Measurements from ENCODE around the gene PACS1.

PACS1 gene

DNA sequence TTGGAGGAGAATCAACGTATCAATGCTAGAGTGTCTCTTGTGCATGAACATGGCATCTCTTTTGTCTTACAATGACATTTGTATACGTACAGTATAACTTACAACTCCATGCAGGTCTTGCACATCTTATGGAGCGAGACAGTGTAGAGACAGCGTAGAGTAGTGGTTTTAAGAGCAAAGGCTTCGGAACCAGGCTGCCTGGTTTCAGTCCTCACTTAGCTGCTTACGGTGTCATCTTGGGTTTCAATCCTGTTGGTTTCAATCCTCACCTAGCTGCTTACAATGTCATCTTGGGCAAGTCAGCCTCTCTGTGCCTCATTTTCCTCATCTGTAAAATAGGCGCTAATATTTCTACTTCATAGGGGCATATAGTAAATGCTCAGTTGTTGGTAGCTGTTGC, 98.2 kb downstream of the PACS1 start:
- no peak for TF ChIP-seq ZNF274 (IDR thresholded peaks at IDR 0.05; ENCODE audit: low read depth, low read length)

DNA sequence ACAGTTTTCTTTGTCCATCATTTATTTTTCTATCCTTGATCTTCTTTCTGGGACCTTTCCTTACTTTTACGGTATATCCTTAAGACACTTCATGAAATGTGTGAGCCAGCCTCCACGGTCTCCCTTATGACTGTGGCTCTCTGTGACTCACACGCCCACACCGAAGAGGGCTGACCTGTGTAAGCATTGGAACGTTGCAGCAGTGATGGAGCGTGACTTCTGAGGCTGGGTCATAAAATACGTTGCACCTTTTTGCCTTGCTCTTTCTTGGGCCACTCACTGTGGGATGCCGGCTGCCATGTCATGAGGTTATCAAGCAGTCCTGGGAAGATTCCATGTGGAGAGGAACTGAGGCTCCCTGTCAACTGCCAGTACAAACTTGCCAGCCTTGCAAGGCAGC, 102.1 kb downstream of the PACS1 start:
- H3K4me3 ChIP-seq (ENCODE audit: low read length): no peak overlapping the region
- TF ChIP-seq ZNF274 (IDR thresholded peaks at IDR 0.05; ENCODE audit: low read depth, low read length): no peak

More for the DNA sequence above, 98.2 kb downstream of the PACS1 start:
- H3K4me3 ChIP-seq (ENCODE audit: low read length): no peak overlapping the region

DNA sequence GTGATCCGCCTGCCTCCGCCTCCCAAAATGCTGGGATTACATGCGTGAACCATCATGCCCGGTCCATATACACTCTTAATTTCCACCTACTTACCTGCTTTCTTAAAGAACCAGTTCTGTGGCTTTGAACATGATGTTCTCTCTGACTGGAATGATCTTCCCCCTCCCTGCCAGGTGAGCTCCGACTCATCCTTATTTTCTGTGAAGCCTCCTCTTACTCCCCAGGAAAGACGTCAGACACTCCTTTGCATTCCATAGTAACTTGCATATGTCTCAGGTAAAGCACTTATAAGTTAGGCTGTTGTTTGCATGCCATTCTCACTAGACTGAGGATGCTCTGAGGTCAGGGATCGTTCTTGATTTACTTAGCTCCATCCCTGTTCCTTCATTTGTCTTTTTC, 106.6 kb downstream of the PACS1 start:
- TF ChIP-seq ZNF274 (IDR thresholded peaks at IDR 0.05; ENCODE audit: low read depth, low read length): no peak

DNA sequence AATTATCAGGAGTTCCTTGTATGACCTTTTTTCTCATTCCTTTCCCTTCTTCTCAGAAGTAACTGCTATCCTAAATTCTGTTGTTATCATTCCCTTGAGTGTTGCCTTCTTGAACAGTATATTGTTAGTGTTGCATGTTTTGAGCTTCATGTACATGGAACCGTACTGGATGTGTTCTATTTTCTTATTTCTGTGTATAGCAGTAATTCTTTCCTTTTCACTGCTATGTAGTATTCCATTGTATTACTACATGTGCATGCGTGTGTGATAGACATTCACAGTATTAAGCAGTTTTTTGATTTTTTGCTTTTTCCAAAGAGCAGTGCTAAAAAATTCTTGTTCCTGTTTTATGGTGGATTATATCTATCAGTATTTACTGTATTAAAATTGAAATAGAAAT, 108.1 kb downstream of the PACS1 start:
- no peak overlapping the region for H3K4me3 ChIP-seq (ENCODE audit: low read length)
- TF ChIP-seq ZNF274 (IDR thresholded peaks at IDR 0.05; ENCODE audit: low read depth, low read length): no peak

More for the DNA sequence above, 106.6 kb downstream of the PACS1 start:
- no peak overlapping the region for H3K4me3 ChIP-seq (ENCODE audit: low read length)

DNA sequence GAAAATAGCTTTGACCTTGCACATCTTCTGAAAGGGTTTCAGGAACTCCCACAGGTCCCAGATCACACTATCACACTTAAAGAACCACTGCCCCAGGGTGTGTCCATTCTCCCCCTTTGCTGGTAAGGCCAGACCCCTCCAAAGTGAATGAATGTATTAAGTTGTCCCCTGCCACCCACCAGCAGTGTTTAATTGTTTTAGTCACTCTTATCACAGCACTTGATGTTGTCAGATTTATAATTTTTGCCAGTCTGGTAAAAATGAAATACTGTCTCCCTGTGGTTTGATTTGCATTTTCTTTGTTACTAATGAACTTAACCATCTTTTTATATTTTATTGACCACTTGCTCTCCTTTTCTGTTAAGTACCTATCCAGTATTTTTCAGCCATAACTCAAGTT, 108.8 kb downstream of the PACS1 start:
- no peak for TF ChIP-seq ZNF274 (IDR thresholded peaks at IDR 0.05; ENCODE audit: low read depth, low read length)

DNA sequence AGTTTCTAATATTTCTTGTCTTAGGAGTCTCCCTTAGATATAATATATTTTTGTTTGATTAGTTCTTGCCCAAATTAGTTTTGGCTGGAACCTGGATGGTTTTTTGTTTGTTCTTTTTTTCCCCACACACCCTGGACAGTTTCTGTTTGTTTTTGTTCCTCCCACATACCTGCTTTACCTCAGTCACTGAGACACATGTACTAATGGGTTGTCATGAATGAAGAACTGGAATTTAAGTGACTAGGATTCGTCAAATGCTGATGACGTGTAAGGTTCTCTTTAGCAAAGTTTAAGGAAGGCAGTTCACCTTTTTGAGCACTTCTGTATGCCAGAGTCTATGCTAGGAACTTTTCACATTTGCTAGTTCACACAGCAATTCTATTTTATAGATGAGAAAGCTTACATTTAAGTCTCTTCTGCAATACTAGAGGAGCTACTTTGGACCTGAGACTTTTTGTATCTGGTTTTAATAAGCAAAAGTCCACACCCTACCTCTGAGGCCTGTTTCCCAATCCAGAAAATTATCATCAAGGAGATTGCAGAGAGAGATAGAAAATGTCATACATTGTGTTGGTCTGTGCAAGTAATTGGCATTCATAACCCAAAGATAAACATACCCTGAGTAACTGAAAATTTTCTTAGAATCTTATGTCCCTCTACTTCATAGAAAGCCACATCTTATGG, 111.7 kb downstream of the PACS1 start:
- TF ChIP-seq ZNF274 (IDR thresholded peaks at IDR 0.05; ENCODE audit: low read depth, low read length): no peak
- no peak overlapping the region for H3K4me3 ChIP-seq (ENCODE audit: low read length)

More for the DNA sequence above, 108.8 kb downstream of the PACS1 start:
- H3K4me3 ChIP-seq (ENCODE audit: low read length): no peak overlapping the region

DNA sequence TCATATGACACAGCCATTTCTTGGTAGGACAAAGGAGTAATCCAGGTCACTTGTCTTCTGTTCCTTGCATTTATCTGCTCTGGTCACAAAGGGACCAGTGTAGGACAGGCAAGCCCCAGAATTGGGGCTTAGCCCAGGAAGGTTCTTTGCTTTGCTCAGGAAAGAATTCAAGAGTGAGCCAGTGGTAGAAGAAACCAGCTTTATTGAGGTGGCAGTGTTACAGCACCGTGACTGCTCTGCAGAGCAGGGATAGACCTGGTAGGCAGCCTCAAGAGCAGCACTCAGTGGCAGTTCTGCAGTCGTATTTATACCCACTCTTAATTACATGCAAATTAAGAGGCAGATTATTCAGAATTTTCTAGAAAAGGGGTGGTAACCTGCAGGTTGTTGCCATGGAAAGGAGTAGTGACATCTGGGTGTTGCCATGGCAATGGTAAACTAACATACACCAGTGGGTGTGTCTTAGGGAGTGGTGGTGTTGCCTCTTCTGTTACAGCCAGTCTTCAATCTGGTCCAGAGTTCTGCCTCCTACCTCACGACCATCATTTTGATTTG, 113.5 kb downstream of the PACS1 start:
- TF ChIP-seq ZNF274 (IDR thresholded peaks at IDR 0.05; ENCODE audit: low read depth, low read length): no peak

DNA sequence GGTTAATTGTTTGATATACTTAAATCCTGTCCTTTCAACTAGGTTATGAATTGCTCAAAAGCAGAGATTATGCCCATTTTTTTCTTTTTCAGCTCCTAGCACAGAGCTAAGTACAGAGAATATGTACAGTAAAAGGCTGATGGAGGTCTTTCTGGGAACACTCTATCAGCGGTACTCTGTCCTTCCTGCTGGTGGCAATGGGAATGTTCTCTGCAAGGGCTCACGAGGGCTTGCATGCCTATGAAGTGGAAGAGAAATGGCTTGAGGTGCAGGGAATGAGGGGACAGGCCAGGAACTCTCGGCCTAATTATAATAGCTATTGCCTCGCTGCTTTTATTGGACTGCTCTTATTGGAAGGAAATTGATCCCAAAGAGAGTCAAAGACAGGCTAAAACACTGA, 114.7 kb downstream of the PACS1 start:
- H3K4me3 ChIP-seq (ENCODE audit: low read length): no peak overlapping the region
- no peak for TF ChIP-seq ZNF274 (IDR thresholded peaks at IDR 0.05; ENCODE audit: low read depth, low read length)

More for the DNA sequence above, 113.5 kb downstream of the PACS1 start:
- H3K4me3 ChIP-seq (ENCODE audit: low read length): no peak overlapping the region

DNA sequence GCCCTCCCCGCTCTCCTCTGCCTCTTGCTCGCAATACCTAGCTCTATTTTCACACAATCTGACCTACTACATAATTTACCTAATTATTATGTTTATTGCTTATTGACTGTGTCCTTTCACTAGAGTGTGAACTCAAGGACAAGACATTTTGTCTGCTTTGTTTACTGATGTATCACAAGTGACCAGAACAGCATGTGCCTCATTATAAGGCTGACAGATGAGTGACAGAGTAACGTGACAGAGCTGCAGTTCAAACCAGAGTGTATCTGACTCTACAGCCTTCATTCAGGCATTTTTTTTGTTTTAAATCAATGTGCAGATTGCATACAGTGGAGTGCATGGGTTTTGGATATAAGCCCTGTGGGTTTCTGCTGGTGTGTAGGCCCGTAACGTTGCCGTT, 116.4 kb downstream of the PACS1 start:
- H3K4me3 ChIP-seq (ENCODE audit: low read length): no peak overlapping the region
- no peak for TF ChIP-seq ZNF274 (IDR thresholded peaks at IDR 0.05; ENCODE audit: low read depth, low read length)

DNA sequence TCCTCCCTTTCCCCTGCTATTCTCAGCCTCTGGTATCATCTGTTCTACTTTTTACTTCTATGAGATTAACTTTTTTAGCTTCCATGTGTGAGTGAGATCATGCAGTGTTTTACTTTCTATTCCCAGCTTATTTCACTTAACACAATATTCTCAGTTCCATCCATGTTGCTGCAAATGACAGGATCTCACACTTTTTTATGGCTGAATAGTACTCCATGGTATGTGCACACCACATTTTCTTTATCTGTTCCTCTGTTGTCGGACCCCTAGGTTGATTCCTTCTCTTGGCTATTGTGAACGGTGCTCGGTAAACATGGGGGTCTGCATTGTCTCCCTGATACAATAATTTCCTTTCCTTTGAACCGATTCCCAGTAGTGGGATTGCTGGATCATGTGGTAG, 117.4 kb downstream of the PACS1 start:
- H3K4me3 ChIP-seq (ENCODE audit: low read length): no peak overlapping the region
- TF ChIP-seq ZNF274 (IDR thresholded peaks at IDR 0.05; ENCODE audit: low read depth, low read length): no peak

DNA sequence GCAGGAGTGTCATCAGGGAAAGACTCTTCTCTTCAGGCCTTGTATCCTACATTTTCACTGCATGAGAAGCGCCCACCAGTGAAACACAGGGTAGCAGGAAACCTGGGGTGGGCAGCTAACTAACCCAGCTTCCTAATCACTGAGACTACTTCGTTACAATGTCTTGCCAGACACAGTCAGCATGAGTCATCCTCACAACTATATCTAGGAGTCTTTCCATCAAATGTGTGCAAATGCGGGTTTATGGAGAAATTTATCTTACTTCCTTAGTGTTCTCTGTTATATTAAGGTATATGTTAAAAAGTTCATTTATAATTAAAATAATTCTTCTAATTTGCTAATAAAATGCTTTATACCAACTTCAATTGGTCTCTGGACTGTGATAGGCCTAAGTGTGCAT, 118.5 kb downstream of the PACS1 start:
- TF ChIP-seq ZNF274 (IDR thresholded peaks at IDR 0.05; ENCODE audit: low read depth, low read length): no peak
- H3K4me3 ChIP-seq (ENCODE audit: low read length): no peak overlapping the region

DNA sequence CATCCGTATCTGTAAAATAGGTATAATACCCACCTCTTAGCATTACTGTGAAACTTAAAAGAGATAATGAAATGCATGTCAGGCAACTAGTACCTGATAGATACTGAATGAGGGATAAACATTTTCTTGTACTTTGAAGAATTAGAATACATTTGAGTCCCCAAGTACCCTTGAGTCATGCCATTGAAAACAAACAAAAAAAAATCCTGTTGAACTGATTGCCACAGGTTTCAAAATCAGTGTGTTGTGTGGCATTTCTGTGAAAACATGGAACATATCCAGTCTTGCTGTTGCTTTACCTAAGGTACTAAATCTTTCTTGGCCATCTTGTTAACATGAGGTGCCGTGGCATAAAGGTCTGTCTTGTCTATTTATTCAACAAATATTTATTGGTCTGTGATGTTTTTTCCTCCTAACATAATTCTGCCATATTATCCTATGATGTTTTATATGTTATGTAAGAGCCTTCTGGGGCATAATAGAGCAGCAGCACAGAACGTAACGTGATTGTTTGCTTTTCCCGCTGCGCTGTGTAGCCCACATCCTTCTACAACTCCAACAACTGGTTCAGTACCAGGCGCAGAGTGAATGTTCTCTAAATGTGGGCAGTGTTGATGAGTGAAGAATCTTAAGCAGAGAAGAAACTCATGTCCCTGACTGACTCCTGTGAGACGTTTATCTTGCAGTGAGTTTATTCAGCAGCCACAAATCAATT, 119.1 kb downstream of the PACS1 start:
- H3K4me3 ChIP-seq (ENCODE audit: low read length): no peak overlapping the region
- no peak for TF ChIP-seq ZNF274 (IDR thresholded peaks at IDR 0.05; ENCODE audit: low read depth, low read length)

DNA sequence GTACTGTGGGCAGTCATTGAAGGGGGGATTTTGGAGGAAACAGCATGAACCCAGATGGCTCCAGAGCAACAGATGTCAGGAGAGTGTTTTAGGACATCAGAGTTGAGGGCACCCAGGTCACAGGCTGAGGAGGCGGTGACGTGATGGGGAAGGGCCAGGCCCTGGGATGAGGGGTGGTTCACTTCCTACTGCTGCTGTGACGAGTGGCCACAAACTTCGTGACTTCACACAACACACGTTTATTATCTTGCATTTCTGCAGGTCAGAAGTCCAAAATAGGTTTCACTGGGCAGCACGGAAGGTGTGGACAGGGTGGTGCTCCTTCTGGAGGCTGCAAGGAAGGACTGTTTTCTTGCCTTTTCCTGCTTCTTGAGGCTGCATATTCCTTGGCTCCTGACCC, 120.7 kb downstream of the PACS1 start:
- no peak overlapping the region for H3K4me3 ChIP-seq (ENCODE audit: low read length)
- TF ChIP-seq ZNF274 (IDR thresholded peaks at IDR 0.05; ENCODE audit: low read depth, low read length): no peak

DNA sequence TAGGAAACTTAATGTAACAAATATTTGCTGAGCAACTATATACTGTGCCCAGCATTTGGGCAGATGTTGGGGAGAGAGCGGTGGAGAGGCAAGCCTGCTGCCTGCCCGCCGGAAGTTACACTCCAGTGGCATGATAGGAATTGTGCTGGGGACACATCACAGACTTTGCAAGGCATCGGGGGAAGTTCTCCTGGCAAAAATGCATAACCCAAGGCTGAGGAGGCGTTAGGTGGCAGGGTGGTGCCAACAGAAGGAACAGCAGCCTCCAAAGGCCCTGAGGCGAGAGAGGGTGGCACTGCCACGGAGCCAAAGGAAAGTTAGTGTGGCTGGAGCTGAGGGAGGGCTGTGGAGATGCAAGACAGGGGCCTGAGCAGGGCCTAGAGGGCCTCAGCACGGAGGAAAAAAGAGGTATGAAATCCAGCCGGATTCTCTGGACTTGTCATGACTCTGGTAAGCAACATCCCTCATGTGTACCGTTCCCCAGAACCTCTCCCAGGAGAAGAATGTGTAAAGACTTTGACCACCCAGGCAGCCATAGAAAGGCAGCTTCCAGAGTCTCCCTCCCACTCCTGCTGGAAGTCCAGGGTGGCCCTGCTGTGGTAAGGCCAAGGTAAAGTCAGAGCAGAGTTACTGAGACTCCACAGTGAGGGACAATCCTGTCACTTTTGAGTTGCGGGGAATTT, 122.2 kb downstream of the PACS1 start:
- no peak overlapping the region for H3K4me3 ChIP-seq (ENCODE audit: low read length)
- no peak for TF ChIP-seq ZNF274 (IDR thresholded peaks at IDR 0.05; ENCODE audit: low read depth, low read length)

DNA sequence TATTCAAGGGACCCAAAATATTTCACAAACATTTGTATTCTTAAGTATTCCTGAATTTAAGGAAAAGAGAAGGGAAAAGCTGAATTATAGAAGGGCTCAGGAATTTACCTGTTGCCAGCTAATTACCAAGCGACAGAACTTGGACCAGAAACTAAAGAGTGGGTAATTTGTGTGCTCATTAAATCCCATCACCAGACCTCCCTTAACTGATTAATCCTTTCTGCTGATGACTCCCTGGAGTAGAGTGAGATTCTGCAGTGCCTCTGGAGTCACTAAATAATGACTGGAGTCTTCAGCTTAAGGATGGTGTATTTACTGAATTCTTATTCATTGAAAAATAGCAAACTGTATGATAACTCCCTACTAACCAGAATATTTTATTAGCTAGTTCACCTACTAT, 124.3 kb downstream of the PACS1 start:
- H3K4me3 ChIP-seq (ENCODE audit: low read length): no peak overlapping the region
- TF ChIP-seq ZNF274 (IDR thresholded peaks at IDR 0.05; ENCODE audit: low read depth, low read length): no peak
